ENCODE data around the gene MAT1A.

DNA sequence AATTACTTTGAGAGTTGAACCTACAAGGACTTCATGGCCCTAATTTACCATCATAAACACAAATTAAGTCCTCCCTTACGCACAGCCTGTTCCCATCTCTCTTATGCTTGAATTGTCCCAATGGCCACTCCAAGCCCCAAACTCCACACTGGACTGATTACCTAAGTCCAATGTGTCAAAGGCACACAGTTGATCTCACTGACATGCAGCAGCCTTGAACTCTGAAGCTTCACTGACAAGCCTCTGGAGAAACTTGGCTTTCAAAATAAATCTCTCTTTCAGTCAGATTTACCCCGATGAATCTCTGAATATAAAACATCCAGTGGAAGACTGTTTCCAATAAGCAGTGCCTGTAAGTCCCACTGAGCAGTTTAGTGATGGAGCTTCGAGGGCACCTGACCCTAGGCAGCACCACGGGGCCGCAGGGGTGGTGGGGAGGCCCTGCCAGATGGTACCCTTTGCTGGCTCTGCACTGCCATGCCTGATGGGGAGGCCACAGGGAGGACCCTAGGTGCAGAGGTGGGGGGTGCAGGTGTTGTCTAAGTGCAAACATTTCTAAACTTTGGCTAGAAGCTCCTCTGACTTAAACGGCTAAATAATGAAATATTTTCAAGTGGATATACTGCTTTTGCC, 3.3 kb upstream of the MAT1A start:
- TF ChIP-seq POLR2A (IDR thresholded peaks at IDR 0.05) (no peak), POLR2AphosphoS5 (IDR thresholded peaks at IDR 0.05) (no peak)
- TF ChIP-seq, protein P1, sequence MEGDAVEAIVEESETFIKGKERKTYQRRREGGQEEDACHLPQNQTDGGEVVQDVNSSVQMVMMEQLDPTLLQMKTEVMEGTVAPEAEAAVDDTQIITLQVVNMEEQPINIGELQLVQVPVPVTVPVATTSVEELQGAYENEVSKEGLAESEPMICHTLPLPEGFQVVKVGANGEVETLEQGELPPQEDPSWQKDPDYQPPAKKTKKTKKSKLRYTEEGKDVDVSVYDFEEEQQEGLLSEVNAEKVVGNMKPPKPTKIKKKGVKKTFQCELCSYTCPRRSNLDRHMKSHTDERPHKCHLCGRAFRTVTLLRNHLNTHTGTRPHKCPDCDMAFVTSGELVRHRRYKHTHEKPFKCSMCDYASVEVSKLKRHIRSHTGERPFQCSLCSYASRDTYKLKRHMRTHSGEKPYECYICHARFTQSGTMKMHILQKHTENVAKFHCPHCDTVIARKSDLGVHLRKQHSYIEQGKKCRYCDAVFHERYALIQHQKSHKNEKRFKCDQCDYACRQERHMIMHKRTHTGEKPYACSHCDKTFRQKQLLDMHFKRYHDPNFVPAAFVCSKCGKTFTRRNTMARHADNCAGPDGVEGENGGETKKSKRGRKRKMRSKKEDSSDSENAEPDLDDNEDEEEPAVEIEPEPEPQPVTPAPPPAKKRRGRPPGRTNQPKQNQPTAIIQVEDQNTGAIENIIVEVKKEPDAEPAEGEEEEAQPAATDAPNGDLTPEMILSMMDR (IDR thresholded peaks at IDR 0.05), result no peak
